ENCODE measurements around the gene STK38.
"Not testable (repeated sequence)": the region's sequence is repeated elsewhere in the genome, so short reads cannot be mapped to it uniquely, and the experiment has no call there.

The STK38 gene

DNA sequence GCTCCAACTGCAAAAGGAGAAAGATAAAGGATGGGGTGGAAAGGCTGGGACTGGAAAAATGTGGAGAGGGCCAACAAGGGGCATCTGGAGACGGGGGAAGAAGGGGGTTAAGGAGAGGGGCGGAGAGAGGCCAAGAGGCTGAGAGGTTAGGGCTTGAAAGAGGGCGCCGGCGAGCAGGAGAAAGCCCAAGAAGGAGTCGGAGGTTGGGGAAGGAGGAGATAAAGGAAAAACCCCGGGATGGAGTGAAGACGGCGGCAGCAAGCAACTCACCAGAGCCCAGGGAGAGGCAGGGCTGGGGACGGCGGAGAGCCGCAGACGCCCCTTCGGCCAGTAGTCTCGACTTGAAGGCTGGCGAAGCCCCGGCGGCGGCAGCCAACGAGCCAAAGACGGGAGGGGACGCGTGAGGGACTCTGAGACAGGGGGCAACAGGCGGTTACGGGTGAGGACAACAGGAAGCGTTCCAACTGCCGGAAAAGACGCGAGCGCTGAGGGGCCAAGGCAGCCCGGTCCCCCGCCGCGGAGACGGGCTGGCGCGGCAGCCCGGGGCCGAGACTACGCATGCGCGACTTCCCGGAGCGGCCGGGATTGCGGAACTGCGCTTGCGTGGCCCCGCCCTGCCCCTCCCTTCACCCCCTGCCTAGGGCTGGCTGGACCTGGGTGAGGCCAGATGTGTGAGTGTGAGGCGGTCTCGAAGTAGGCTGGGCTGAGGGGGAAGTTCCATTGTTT is at the start of gene STK38:
TSS of gene STK38 (minus strand) at position 560 of the 726 bp plus-strand sequence. CDS start 7,277 bp downstream, outside the sequence.
- FAIRE-seq: no peak

DNA sequence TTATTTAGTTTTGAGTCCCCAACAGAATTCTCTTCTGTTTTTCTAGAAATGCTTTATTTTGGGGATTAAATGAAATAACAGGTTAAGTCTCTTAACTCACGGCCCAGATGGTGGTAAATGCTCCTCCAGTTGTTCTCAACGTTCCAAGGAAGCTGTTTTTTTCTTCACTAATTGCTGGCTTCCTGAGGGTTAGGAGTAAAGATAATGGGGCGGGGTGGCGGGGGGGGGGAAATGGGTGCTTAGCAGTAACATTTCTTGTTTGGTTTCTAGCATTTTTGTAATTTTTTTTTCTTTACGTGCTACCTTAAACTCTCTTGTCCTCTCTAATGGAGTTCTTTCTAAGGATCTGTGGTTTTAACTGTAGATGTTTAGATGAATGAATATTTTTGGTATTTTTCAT is 49.1 kb upstream of the STK38 start:
- FAIRE-seq: no peak

DNA sequence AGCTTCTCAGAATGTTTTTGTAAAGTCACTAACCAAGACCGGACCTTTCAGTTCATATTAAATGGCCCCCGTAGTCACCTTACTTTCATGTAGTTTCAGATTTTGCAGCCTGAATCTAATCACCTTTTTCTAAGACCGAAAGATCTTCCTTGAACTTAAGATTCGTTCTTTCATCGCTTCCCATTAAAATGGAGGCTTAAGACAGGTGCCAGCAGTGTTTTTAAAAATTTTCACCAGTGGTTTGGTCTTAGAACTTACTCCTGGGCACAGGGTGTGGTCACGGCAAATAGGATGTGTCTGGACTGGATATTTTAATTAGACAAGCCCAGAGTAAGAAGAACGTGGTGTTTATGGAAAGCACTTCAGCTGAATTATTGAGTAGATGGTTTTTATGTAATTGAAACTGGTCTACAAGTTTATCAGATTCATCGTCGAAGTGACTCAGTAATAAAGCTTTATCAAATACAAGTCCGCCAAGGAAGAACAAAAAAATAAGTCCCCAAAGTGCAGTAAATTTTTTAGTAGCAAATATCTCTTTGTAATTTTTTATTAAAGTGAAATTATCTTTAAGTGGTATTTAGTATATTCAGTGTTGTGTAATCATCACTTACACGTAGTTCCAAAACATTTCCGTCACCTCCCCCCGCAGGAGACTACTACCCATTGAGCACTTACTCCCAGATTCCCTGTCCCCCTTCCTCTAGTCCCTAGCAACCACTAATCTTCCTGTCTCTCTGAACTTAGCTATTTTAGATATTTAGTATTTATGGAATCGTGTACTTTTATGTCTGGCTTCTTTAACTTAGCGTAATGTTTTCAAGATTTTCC is 47.8 kb upstream of the STK38 start:
- FAIRE-seq: no peak

DNA sequence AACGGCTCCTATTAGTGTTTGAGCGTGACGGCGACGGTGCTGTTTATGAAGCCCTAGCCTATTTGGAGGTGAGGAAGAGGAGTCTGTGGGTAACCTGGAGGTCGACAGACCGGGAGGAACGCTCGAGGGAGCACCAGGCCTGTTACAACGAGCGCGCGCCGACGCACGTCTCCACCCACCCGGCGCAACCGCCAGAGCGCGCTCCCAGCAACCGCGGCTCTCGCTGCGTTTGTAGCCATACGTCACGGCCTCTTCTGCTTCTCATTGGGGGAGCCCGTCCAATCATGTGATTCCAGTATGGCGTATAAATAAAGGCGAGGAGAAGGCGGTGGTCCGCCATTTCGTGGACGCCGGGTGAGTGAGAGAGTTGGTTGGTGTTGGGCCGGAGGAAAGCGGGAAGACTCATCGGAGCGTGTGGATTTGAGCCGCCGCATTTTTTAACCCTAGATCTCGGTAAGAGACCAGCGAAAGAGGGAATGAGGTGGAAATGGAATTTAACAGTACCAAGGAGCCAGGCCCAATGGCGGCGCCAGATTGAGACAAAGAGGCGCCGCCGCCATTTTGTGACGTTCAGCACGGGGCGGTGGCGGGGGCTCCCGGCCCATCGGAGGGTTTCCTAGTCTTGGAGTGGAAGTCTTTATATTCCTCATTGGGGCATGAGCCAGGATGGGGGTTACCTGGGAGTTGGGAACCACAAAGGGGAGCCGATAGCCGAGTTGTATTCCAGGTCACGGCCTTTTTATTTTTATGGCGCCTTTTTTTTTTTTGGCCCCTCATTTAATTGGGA is 46.9 kb upstream of the STK38 start, which contains the start of gene SRSF3:
TSS of gene SRSF3 (plus strand) at position 334 of the 787 bp plus-strand sequence. CDS start 2,401 bp downstream, outside the sequence.
- peak; percentile 79 for FAIRE-seq

DNA sequence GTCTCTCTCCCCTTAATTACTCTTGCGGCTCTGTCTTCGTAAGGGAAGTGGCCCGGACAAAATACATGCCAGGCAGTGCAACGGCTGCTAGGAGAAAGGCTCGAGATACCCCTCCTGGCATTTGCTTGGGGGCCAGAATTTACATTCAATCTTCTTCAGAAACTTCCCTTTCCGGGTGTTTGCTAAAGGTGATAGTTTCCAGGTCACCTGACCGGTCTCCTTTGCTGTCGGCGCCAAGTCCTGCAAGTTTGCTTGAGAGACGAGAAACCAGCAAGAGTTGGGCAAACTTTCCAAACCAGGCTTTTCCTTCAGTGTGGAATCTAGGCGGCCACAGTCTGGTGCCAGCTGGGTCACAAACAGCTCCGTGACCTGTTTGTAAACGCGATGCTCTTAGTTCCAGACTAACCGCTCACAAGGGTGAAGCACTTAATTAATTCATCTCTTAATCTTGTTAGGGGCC is 46.3 kb upstream of the STK38 start:
- FAIRE-seq: no peak

DNA sequence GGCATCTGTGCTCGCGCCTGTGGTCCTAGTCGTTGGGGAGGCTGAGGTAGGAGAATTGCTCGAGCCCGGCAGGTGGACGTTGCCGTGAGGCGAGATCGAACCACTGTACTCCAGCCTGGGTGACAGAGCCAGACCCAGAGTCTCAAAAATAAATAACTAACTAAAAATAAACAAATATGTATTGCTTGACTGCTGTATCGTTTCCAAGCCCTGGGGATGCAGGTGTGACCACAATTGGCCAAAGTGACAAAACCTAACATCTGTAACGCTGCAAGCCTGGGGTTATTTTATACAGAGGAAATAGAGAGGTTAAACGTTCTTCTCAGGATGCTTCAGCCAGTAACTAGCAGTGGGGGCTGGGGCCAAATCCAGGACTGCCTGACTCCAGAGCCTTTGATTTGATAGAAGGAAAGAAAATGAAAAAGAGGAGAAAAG is 45.0 kb upstream of the STK38 start:
- FAIRE-seq: no peak

DNA sequence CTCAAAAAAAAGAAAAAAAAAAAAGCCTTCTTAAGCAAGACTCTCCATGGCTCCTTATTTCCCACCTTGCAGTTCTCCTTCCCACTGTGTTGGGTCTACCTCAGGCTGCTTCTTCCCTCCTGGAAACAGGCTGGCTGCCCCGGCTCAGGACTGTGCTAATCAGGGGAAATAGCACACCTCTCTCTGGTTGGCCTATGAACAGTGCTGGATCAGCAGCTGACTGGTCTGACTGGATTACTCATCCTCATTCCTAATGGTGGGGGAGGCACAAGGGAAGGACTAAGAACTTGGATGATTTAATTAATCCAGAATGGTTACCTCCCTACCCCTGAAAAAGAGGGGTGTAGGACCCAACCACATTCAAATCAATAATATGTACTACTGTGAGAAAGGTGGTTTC is 43.0 kb upstream of the STK38 start:
- FAIRE-seq: no peak

DNA sequence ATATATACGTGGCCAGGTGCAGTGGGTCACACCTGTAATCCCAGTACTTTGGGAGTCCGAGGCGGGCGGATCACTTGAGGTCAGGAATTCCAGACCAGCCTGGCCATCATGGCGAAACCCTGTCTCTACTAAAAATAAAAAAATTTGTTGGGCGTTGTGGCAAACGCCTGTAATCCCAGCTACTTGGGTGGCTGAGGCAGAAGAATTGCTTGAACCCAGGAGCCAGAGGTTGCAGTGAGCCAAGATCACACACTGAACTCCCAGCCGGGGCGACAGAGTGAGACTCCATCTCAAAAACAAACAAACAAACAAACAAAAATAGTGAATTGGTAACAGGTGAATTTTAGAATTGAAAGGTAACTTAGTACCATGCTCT is 41.7 kb upstream of the STK38 start:
- FAIRE-seq: not testable (repeated sequence)

DNA sequence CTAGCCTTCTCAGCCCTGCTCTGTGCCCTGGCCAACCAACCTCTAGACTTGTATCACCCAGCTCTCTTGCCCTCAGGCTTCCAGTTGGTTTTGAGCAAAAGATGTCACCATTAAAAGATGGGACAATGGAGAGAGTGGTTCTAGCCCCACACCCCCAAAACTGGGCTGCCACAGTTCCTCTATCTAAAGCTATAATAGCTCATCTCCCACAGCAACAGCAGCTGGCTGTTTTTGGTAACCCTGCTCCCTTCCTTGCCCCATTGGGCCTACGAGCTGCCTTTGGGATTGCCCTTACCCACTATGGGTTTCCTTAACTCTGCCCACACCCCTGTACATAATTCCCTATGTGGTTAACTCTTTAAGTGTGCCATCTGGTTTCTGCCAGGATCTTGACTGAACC is 39.3 kb upstream of the STK38 start:
- FAIRE-seq: no peak

DNA sequence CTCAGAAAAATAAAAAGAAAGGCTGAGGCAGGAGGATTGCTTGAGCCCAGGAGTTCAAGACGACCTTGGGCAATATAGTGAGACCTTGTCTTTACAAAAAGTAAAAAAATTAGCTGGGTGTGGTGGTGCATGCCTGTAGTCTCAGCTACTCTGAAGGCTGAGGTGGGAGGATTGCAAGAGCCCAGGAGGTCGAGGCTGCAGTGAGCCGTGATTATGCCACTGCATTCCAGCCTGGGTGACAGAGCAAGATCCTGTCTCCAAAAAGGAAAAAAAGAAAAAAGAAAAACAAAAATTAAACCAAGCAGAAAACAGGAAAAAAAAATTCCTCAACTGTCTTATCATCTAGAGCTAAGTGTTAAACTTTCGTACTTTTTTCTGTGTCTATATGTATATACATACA is 34.4 kb upstream of the STK38 start:
- FAIRE-seq: no peak

DNA sequence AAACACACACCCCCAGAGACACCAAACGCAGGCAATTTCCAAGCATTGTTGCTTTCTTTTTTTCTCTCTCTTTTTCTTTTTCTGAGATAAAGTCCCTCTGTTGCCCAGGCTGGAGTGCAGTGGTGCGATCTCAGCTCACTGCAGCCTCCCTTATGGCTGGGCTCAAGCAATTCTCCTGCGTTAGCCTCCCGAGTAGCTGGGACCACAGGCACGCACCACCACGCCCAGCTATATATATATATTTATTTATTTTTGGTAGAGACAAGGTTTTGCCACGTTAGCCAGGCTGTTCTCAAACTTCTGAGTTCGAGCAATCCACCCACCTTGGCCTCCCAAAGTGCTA is 32.9 kb upstream of the STK38 start:
- no peak for FAIRE-seq

DNA sequence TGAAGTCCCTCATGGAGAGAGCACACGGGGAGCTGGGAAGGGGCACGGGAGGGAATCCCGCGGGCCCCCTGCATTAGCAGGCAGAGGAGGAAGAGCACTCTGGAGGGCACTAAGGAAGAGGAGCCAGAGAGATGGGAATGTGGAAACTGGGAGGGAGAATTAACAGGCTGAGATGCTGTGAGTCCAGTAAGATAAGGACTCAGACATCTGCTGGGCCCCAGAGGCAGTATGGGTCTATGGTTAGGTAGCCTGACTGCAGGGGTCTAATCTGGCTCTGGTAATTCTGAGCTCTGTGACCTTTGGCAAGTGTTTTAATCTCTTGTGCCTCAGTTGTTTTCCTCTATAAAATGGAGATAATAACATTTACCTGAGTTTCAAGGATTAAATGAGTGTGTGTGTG is 31.2 kb upstream of the STK38 start:
- no peak for FAIRE-seq

DNA sequence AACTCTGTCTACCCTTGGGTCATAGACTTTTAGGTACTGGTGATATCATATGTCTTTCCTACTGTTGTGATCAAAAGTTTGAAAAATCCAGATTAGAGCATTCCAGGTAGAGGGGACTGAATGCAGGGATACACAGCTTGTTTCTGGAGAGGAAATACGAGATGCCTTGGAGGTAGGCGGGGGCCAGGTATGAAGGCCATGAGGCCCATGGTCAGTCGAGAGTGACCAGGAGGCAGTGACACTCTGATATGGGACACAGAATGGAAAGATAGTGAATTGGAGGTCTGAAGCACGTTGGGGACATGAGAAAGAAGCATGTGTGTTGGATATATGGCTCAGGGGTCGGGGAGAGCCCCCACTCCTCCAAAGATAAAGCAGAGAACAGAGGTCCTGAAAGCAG is 30.8 kb upstream of the STK38 start:
- no peak for FAIRE-seq

DNA sequence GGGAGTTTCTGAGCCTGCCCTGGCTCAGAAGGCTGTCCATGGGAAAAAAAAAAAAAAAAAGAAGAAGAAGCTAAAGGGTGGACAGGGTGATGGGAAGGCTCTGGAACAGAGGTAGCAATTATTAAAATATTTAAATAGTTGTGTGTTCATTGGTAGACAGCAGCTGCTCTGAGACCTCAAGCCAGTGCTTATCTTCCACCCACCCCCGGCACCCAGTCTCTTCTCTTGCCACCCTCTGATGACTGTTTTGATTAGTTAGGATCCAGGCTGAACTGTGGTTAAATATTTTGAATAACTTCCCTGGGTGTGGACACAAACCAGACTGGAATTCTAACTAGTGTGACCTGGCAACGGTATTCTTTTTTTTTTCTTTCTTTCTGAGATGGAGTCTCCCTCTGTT is 30.0 kb upstream of the STK38 start:
- FAIRE-seq: no peak

DNA sequence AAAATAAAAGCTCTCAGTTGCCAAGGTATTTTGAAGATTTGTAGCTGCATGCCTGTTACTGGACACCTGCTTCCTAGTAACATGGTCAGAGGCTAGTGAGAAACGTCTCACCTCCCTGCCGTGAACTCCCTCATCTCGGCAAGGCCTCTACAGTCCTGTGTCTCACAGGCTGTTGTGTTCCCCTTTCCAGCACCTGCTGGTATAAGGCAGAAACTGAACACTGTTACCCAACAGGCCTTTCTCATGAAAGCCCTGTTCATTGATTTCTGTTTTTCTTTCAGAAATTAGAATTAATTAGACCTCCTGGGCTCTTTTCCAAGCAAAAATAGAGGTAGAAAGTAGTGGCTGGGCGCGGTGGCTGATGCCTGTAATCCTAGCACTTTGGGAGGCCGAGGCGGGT is 29.3 kb upstream of the STK38 start:
- FAIRE-seq: no peak

DNA sequence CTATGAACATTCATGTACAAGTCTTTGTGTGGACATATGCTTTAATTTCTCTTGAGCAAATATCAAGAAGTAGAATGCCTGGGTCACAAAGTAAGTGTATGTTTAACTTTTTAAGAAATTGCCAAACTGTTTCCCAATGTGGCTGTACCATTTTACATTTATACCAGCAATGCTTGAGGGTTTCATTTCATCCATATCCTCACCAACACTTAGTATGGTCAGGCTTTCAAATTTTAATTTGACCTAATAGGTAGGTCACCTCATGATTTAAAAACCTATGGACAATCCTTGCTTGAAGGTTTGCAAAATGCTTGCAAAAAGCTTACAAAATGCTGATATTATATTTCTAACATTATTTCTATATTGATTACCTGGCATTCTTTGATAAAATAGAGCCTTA is 27.4 kb upstream of the STK38 start:
- no peak for FAIRE-seq

DNA sequence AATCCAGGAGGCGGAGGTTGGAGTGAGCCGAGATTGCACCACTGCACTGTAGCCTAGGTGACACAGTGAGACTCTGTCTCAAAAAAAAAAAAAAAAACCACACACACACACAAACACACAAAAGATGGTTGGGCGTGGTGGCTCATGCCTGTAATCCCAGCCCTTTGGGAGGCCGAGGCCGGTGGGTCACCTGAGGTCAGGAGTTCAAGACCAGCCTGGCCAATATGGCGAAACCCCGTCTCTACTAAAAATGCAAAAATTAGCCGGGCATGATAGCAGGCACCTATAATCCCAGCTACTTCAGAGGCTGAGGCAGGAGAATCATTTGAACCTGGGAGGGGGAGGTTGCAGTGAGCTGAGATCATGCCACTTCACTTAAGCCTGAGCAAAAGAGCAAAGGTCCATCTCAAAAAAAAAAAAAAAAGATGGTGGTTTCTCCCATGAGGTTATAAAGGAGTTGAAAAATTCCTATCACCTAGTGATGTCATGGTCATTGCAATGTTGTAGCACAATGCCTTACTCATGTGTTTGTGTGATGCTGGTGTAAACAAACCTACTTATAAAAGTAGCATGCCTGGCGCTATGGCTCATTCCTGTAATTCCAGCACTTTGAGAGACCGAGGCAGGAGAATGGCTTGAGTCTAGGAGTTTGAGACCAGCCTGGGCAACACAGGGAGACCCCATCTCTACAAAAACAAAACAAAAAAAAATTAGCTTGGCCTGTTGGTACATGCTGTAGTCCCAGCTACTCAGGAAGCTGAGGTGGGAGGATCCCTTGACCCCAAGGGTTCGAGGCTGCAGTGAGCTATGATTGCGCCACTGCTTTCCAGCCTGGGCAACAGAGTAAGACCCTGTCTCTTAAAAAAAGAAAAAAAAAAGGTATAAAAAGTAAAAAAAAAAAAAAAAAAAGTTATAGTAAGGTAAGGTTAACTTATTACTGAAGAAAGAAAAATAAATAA is 25.4 kb upstream of the STK38 start:
- not testable (repeated sequence) for FAIRE-seq

DNA sequence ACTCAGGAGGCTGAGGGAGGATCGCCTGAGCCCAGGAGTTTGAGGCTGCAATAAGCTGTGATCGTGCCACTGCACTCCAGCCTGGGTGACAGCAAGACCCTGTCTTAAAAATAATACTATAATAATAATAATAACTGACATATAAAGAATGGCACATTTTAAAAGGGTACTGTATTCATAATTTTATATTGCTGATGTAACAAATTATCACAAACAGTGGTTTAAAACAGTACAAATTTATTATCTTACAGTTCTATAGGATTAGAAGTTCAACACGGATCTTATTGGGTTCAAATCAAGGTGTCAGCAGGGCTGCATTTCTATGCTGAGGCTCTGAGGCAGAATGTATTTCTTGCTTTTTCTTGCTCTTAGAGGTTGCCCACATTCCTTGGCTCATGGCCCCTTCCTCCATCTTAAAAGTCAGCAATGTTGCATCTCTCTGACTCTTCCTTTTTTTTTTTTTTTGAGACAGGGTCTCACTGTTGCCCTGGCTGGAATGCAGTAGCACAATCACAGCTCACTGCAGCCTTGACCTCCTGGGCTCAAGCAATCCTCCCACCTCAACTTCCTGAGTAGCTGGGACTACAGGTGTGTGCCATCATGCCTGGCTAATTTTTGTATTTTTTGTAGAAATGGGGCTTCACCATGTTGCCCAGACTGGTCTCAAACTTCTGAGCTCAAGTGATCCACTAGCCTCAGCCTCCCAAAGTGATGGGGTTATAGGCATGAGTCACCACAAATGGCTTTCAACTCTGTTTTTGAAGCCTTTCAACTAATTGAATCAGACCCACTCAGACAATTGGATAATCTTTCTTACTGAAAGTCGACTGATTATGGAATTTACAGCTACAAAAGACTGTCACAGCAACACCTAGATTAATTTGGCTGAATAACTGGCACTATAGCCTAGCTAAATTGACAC is 24.1 kb upstream of the STK38 start:
- FAIRE-seq: no peak

DNA sequence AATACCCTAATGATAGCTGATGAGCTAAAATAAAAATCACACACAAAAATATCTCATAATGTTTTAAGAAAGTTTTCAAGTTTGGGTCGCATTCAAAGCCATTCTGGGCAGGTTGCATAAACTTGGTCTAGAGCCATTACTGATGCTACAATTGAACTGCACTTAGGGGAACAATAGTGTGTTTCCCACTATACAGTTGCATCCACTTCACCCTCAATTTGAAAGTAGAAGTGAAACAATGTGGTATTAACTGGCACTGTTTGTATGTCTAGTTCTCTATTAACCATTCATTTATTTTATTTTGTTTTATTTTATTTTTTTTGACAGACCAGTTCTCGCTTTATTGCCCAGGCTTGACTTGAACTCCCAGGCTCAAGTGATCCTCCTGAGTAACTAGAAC is 23.0 kb upstream of the STK38 start:
- FAIRE-seq: no peak

DNA sequence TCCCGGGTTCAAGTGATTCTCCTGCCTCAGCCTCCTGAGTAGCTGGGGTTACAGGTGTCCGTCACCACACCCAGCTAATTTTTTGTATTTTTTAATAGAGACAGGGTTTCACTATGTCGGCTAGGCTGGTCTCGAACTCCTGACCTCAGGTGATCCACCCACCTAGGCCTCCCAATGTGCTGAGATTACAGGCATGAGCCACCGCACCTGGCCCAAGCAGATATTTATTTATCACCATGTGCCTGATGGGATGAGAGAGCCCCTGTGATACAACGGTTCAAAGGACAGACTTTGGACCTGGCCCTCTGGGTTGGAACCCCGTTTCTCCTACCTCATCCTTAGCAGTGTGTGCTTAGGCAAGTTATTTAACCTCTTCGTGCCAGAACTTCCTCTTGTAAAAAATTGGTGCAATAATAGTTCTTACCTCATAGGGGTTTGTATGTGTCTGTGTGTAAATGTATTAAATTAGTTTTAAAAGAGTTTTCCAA is 19.2 kb upstream of the STK38 start:
- no peak for FAIRE-seq

DNA sequence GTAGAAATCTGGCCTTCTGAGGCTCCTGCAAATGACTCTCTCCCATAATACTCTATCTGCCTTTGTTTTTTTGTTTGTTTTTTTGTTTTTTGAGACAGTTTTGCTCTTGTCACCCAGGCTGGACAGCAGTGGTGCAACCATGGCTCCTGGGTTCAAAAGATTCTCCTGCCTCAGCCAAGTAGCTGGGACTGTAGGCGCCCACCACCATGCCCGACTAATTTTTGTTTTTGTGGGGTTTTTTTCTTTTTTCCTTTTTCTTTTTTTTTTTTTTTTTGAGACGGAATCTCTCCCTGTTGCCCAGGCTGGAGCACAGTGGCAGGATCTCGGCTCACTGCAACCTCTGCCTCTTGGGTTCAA is 16.6 kb upstream of the STK38 start:
- FAIRE-seq: no peak

All from endometrium (tissue), 2 donors.